ENCODE measurements around the gene ARID3A. TPM values are rescaled to one million over a fixed set of nuclear protein-coding genes. Genes with fewer than 3 reads are reported as not detected.

The ARID3A gene
- total RNA-seq, 1 donor from 2014 or later = 106 TPM

DNA sequence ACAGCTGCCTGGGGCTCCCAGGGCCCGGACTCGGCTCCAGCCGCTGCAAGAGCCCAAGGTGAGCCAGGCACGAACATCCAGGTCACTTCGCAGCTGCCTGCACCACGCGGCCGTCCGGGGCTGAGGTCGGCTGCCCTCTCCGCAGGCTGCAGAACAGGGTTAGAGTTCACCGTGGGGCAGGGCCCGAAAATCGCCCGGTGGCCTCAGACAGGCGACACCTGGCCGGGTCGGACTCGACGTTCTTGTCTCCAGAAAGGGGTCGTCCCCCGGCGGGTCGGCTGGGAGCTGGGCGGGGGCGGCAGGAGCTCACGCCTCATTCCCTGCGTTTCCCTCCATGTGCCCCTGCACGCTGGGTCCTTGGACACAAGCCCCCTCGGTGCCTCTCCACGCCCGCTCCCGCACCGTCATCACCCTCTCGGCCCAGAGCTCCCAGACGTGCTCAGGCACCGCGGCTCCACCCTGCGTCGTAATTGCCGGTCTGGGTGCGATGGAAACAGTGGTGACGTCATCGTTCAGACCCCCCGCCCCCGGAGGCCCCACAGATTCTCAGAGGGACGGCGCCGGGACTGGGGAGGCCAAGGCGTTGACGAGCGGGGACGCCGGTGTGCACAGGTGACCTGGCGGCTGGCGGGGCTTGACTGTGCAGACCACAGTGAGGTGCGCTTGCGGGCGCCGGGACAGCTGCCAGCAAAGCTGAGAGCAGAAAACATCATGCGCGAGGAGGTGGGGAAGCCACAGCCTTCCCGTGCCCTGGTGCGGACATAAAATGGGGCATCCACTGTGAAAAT is 70.4 kb downstream of the ARID3A start:
- no peak overlapping the region for H2AFZ ChIP-seq (ENCODE audit: low read depth, low read length)
- peaks cover 8% of the 10 kb centered on the region for H3K4me1 ChIP-seq (ENCODE audit: insufficient read depth, low read length)
- Mint-ChIP-seq H3K4me1 (ENCODE audit: low read depth, unreplicated experiment) (no peaks in the 10 kb centered on the region), H3K9me3 (ENCODE audit: unreplicated experiment) (no peaks in the 10 kb centered on the region), H3K27me3 (ENCODE audit: low read depth, unreplicated experiment) (peaks cover 15% of the 10 kb centered on the region), H3K4me3 (ENCODE audit: unreplicated experiment) (no peak overlapping the region), H3K36me3 (ENCODE audit: low read depth, unreplicated experiment) (peaks cover 2% of the 10 kb centered on the region), H3K27ac (ENCODE audit: unreplicated experiment) (no peak overlapping the region)
- no peak for FAIRE-seq
- H3K27me3 ChIP-seq (ENCODE audit: insufficient read depth, low read length) = peaks cover 31% of the 10 kb centered on the region
- no peak overlapping the region for H3K9ac ChIP-seq (ENCODE audit: low read length)
- H3K36me3 ChIP-seq (ENCODE audit: insufficient read depth, low read length) = no peaks in the 10 kb centered on the region
- H3K4me3 ChIP-seq (ENCODE audit: insufficient read depth, low read depth, low read length) = peak overlapping the region; percentile 6
- no peak overlapping the region for H3K27ac ChIP-seq (ENCODE audit: low read depth, low read length)
- H3K79me2 ChIP-seq (ENCODE audit: insufficient read depth, low read length) = no peaks in the 10 kb centered on the region
- no peaks in the 10 kb centered on the region for H3K9me3 ChIP-seq (ENCODE audit: insufficient read depth, low read depth, low read length)
- DNase-seq (ENCODE audit: low read depth) = peak; percentile 55
- TF ChIP-seq, protein P1, sequence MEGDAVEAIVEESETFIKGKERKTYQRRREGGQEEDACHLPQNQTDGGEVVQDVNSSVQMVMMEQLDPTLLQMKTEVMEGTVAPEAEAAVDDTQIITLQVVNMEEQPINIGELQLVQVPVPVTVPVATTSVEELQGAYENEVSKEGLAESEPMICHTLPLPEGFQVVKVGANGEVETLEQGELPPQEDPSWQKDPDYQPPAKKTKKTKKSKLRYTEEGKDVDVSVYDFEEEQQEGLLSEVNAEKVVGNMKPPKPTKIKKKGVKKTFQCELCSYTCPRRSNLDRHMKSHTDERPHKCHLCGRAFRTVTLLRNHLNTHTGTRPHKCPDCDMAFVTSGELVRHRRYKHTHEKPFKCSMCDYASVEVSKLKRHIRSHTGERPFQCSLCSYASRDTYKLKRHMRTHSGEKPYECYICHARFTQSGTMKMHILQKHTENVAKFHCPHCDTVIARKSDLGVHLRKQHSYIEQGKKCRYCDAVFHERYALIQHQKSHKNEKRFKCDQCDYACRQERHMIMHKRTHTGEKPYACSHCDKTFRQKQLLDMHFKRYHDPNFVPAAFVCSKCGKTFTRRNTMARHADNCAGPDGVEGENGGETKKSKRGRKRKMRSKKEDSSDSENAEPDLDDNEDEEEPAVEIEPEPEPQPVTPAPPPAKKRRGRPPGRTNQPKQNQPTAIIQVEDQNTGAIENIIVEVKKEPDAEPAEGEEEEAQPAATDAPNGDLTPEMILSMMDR (IDR thresholded peaks at IDR 0.05; ENCODE audit: insufficient read depth, low read depth, low read length) = no peak
- peak; percentile 91 for TF ChIP-seq EZH2 (IDR thresholded peaks at IDR 0.05; ENCODE audit: insufficient read depth, low read length)
- peaks cover 23% of the 10 kb centered on the region for H4K20me1 ChIP-seq (ENCODE audit: insufficient read depth, low read length)
- peak overlapping the region; percentile 66 for H3K4me2 ChIP-seq (ENCODE audit: low read length)

- Histone ChIP-seq H3K27ac (ENCODE audit: low read depth, low read length) (no peak overlapping the region), H4K20me1 (ENCODE audit: insufficient read depth, low read length) (peaks cover 26% of the 10 kb centered on the region), H3K9ac (ENCODE audit: low read length) (no peak overlapping the region), H3K36me3 (ENCODE audit: insufficient read depth, low read length) (no peaks in the 10 kb centered on the region), H3K4me3 (ENCODE audit: insufficient read depth, low read depth, low read length) (no peak overlapping the region), H2AFZ (ENCODE audit: low read depth, low read length) (no peak overlapping the region), H3K4me2 (ENCODE audit: low read length) (no peak overlapping the region), H3K4me1 (ENCODE audit: insufficient read depth, low read length) (peaks cover 8% of the 10 kb centered on the region), H3K79me2 (ENCODE audit: insufficient read depth, low read length) (no peaks in the 10 kb centered on the region), H3K9me3 (ENCODE audit: insufficient read depth, low read depth, low read length) (no peaks in the 10 kb centered on the region), H3K27me3 (ENCODE audit: insufficient read depth, low read length) (peaks cover 34% of the 10 kb centered on the region)
- FAIRE-seq (no peak), DNase-seq (ENCODE audit: low read depth) (no peak)
- TF ChIP-seq, protein P1 (IDR thresholded peaks at IDR 0.05; ENCODE audit: insufficient read depth, low read depth, low read length) = no peak
- no peak for TF ChIP-seq EZH2 (IDR thresholded peaks at IDR 0.05; ENCODE audit: insufficient read depth, low read length)
- Mint-ChIP-seq H3K4me3 (ENCODE audit: unreplicated experiment) (no peak overlapping the region), H3K9me3 (ENCODE audit: unreplicated experiment) (no peaks in the 10 kb centered on the region), H3K4me1 (ENCODE audit: low read depth, unreplicated experiment) (no peaks in the 10 kb centered on the region), H3K27me3 (ENCODE audit: low read depth, unreplicated experiment) (peaks cover 20% of the 10 kb centered on the region), H3K27ac (ENCODE audit: unreplicated experiment) (peak overlapping the region; percentile 34), H3K36me3 (ENCODE audit: low read depth, unreplicated experiment) (peaks cover 2% of the 10 kb centered on the region)
Measured at GRCh38 chr19:998064-998463, 72.2 kb downstream of the ARID3A start.

DNA sequence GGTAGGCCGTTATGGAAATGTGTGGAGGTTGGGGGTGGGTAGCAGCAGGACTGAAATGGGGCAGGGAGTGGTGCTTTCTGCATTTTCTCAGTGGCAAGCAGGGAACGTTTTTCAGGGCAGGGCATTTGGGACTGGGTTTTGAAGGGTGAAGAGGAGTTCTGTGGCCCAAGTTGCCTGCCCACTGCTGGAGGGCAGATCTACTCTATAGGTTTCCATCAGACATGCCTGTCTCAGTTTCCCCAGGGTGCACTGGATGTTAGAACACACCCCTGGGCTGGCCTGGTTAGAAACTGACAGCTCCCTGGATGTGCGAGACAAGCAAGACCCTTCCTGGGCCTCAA is 73.5 kb downstream of the ARID3A start:
- Mint-ChIP-seq H3K9me3 (ENCODE audit: unreplicated experiment) (no peaks in the 10 kb centered on the region), H3K4me3 (ENCODE audit: unreplicated experiment) (peak overlapping the region; percentile 45), H3K27me3 (ENCODE audit: low read depth, unreplicated experiment) (peaks cover 24% of the 10 kb centered on the region), H3K4me1 (ENCODE audit: low read depth, unreplicated experiment) (no peaks in the 10 kb centered on the region), H3K36me3 (ENCODE audit: low read depth, unreplicated experiment) (peaks cover 2% of the 10 kb centered on the region), H3K27ac (ENCODE audit: unreplicated experiment) (peak overlapping the region; percentile 82)
- no peak for DNase-seq (ENCODE audit: low read depth)
- no peaks in the 10 kb centered on the region for H3K36me3 ChIP-seq (ENCODE audit: insufficient read depth, low read length)
- no peak for FAIRE-seq
- peaks cover 20% of the 10 kb centered on the region for H4K20me1 ChIP-seq (ENCODE audit: insufficient read depth, low read length)
- TF ChIP-seq, protein P1 (IDR thresholded peaks at IDR 0.05; ENCODE audit: insufficient read depth, low read depth, low read length) = no peak
- TF ChIP-seq EZH2 (IDR thresholded peaks at IDR 0.05; ENCODE audit: insufficient read depth, low read length) = no peak
- H2AFZ ChIP-seq (ENCODE audit: low read depth, low read length) = no peak overlapping the region
- H3K4me3 ChIP-seq (ENCODE audit: insufficient read depth, low read depth, low read length) = no peak overlapping the region
- peaks cover 34% of the 10 kb centered on the region for H3K27me3 ChIP-seq (ENCODE audit: insufficient read depth, low read length)
- no peak overlapping the region for H3K9ac ChIP-seq (ENCODE audit: low read length)
- H3K27ac ChIP-seq (ENCODE audit: low read depth, low read length) = no peak overlapping the region
- no peaks in the 10 kb centered on the region for H3K9me3 ChIP-seq (ENCODE audit: insufficient read depth, low read depth, low read length)
- H3K4me2 ChIP-seq (ENCODE audit: low read length) = no peak overlapping the region
- H3K79me2 ChIP-seq (ENCODE audit: insufficient read depth, low read length) = no peaks in the 10 kb centered on the region
- peaks cover 8% of the 10 kb centered on the region for H3K4me1 ChIP-seq (ENCODE audit: insufficient read depth, low read length)

Measured in astrocyte (in vitro differentiated cells and primary cell).